ENCODE results near the gene HDAC7.
"Not testable (repeated sequence)": the region's sequence is repeated elsewhere in the genome, so short reads cannot be mapped to it uniquely, and the experiment has no call there.

HDAC7 gene

DNA sequence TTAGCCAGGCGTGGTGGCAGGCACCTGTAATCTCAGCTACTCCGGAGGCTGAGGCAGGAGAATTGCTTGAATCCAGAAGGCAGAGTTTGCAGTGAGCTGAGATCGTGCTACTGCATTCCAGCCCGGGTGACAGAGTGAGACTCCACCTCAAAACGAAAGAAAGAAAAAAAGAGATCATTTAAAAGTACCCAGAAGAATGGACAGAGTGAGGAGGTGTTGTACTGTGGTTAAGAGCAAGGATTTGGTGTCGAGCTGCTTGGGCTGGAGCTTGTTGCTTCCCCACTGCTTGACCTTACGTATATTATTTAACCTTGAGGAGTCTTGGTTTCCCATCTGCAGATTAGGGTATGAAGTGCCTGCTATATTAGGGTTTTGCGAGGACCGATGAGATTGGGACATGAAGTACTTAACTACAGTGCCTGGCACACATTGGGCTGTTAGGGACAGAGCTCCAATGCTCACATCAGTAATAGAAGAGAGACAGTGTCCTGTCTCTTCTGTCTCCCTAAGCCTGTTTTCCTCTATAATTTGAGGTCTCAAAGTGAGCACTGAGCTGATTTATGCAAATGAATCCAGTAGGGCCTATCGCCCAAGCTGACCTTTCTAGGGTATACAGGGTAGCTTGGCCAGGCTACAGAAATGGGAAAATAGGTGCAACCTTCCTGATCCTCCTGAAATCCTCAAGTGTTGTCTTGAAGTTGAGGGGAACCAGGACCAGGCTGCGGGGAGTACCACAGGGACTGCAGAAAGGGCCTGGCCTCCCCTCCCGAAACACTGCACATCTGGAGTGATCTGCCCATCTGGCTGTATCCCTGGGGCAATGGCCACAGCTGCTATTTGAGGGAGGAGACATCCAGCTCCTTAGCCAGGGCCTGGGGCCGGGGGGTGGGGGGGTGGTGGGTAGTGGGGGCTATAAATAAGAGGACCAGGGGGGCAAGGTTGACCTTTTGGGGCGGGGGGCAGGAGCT is 8.6 kb upstream of the HDAC7 start:
- no peak for DNase-seq

DNA sequence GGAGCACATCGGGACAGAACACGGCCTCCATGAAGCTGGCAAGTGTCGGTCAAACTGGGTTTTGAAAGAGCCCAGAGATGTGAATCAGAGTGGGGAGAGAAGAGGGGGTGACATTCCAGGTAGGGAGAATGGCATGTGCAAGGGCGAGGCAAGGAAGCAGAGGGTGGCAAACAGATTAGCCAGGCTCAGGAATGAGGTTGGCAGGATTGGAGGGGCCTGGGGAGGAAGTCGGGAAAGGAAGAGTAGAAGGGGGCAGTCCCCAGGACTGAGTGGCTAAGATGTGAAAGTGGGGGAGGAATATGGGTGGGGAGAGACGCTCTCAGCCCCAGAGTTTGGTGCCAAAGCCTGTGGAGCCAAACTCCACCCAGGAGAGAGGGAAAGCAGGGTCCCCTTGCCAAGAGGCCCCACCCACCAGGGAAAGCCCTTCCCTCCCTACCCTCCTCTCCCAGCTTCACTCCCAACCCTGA is 5.5 kb upstream of the HDAC7 start:
- DNase-seq = no peak

DNA sequence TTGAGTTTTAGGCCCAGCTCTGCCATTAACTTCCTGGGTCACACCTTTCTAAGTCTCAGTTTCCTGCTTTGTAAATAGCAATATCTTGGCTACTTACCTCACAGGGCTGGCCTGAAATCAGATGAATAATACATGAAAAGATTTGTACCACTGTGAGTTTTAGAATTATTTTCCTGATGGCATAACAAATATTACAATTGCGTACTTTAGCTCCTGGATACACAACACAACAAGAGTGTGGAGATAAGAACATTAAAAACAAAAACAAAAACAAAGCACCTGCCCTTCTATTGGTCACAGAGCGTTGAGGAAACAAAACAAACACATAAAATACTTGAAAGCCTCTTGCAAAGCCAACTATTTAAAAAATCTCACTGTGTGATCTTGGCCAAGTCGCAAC is 4.9 kb upstream of the HDAC7 start:
- no peak for DNase-seq

DNA sequence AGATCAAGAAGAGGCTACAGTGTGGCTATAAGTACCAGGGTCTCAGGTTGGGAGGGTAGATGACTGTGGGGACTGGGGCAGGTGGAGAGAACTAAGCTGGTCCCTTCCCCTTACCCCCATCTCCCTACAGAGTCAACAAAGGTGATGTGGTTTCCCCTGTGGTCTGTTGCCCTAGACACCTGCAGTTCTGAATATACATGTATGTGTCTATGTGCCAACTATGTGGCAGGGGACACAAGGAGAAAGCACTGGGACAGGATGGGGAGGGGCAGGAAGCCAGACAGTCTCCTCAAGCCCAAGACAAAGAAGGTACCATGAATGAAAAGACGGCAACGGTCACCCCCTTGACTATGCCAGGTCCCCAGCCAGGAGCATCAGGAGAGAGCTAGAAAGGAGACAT is 4.5 kb upstream of the HDAC7 start:
- DNase-seq = no peak

DNA sequence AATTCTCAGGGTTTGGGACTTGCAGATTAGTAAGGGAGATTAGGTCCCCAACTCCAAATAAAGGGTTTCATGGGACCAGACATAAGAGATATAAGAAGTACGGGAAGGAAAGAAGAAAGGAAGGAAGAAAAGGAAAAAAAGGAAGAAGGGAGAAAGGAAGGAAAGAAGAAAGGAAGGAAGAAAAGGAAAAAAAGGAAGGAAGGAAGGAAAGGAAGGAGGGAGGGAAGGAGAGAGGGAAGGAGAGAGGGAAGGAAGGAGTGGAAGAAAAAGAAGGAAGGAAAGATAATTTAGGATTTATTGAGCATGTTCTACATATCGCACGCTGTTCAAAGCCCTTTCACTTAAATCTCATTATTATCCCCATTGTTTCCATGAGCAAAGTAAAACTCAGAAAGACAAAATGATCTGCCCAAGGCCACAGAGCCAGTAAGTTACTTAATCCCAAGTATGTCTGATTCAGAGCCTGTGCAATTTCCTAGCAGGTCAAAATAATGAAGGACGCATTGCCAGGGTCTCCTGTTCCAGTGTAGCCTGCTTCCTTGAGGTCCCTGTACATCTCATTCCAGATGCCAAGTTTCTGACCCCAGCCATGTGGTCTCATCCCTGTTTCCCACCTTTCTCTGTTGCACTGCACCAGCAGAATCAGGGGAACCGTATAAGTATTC is 3.9 kb upstream of the HDAC7 start:
- no peak for DNase-seq

DNA sequence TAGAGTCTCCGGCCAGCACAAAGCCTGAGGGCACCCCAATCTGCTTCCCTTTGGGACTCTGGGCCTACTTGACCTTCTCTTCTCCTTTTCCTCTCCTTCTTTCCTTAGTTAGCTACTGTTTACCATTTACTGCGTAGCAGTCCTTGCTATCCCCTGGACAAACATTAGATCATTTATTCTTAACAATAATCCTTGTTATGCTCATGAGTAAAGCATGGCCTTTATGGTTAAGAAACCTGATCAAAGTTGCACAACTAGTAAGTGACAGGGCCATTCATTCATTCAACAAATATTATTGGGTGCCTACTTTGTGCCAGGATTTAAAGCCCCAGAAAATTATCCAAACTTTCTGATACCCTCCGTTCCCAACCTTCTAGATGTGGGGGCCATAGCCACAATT is 3.2 kb upstream of the HDAC7 start:
- DNase-seq = no peak

DNA sequence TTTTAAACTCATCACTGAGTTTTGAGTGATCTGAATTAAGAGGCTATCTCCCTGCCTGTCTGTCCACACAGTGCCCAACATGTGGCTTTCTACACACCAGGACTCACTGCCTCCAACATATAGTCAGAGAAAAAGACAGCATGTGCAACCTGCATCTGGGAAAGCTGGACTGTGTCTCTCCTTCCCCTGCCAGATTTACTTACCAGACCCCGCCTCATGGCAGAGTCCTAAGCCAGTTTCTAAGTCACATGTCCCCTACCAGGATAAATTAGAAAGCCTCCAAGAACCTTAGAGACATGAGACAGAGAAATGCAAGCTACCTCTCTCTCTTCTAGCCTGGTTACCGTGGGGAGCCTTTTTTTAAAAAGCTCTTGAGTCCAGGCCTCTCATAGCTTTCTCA is 2.7 kb upstream of the HDAC7 start:
- no peak for DNase-seq

DNA sequence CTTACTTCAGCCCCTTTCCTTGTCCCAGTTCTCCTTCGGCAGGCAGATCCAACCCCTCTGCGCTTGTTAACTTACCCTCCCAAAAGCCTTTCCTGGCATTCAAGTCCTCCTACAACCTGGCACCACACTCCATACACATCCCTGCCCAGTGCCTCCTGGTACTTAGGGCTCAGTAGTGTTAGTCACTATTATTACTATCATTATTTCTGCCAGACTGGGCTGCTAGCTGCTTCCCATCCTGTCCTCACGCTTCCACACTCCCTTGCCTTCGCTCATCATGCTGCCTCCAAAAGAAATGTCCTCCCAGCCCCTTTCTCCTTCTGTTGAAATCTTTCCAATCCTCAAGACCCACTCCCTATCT is 1.6 kb upstream of the HDAC7 start:
- no peak for DNase-seq

DNA sequence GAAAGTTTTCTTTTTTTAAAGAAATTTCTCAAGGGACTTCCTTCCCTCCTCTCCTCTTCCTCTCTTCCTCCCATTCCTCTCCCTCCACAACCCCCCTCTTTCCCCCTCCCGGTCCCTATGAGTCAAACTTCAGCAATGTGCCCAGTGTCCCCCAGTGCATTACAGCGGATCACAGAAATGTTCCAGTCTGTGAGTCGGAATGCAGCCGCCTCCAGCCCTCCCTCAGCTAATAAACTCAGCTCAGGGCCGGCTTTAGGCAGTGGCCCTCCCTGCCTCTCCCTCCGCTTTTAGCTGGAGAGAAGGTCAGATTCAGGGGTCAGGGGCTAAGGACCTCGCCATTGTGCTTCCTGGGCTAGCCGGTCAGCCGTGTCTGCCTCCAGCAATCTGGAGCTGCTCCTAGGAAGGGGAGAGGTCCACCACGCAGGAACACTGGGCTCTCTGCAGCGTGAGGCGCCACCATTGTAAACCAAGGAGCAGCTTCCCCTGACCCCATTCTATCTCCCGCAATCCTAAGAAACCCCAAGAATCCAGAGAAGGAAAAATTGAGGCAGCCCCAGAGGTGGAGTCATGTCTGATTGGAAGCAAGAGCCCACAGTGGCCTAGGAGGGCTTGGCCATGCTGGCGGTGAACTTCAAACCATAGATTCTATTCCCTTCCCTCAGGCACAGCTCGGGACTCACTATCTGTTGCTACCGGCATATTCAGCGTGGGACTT is 1.1 kb upstream of the HDAC7 start:
- DNase-seq = no peak

DNA sequence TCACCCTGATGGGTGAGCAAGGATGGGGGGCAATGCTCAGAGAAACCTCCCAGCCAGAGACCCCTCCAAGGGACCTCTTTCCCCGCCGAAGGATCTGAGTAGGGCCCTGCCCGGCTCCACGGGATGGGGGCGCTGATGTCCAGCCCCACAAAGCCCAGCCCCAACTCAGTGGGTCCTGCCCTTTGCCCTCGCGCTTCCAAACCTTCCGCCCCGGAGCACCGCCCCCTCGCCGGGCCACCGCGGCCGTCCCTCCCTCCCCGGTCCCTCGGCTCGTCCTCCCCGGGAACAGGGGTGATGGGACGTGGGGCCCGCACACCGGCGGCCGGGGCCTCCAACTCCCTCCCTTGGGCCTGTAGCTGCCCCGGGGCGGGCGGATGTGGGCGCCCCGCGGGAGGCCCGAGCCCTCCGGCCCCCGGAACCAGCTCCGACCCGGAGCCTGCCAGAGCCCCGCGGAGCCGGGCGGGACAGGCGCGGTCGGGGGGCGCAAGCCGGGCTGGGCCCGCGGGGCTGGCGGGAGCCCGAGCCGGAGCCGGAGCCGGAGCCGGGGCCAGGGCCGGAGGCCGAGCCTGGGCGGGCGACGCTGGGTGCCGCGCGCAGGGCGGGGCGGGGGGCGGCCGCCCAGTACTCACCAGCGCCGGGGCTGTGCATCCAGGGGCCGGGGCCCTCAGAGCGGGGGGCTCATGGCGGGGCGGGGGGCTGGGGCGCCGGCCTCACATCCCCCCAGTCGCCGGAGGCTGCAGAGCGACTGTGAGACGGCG is 386 bp downstream of the HDAC7 start:
- no peak for DNase-seq

DNA sequence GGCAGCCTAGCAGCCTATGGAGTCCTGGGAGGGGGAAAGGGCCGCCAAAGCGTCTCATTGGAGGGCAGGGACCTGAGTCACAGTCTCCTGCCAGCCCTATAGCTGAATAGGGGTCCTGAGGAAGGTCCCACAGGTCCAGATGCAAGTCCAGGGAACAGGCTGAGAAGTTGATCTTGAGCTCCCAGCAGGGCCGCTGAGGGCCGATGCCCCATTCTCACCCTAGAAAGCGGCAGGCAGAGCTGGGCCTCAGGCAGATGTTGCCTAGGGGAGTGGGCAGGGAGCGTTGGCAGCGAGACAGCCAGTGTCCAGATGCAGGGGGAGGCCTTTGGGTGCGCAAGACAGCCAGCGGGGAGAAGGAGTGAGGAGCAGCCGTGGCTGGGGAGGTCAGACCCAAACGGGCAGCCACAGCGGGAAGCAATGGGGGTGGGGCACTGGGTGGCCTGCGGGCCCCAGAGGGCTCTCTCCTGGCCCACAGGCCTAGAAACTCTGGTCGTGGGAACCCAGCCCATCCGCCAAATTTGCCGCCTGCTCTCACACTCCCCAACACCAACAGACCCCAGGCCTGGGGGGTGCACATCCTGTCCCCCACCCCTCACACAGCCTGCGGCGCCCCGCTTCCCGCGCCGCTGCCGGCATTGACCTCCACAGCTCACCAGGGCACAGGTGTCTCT is 1.1 kb downstream of the HDAC7 start:
- no peak for DNase-seq

DNA sequence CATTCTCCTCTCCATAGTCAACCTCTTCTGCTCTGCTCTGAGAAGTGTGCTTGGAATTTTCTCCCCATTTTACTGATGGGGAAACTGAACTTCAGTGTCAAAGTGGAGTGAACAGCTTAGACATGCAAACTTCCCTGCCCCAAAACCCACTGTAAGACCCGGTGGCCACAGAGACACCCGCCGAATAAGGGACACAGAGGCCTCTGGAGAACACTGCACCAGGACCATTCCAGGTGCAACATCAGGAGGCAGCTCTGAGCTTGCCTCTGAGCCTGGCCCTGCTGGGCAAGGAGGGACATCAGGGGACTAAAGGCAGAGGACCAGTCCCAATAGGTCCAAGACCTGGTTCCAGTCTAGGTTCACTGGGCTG is 1.7 kb downstream of the HDAC7 start:
- DNase-seq = no peak

DNA sequence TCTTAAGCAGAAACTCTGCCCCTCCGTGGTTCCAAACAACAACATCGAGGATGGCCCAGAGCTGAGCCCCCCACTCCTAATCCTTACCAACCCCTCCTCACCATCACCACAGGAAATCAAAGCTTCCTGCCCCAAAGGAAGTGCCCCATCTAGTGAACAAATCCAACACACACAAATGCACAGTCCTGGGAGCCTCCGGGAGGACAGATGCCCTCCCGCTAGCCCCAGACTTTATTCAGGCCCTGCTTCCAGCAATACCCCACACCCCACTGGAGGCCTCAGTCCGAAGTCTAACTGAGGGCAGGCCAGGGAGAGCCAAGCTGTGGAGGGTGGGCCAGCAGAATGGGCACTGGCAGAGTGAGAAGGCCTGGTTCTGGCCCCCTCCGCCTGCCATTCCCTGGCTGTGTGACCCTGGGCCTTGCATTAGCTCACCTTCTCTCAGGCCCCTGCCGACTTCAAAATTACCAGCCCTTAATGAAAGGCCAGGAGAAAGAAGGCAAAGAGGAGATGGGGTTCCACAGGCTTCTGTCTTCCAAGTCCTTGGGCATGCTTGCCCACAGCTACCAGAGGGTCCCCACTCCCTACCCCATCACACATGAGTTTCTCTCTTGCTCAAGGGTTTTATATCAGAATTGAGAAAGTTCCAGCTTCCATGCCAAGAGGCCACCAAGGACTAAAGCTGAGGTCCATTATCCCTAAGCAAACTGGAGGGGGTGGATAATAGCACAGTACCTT is 2.3 kb downstream of the HDAC7 start:
- DNase-seq = no peak

DNA sequence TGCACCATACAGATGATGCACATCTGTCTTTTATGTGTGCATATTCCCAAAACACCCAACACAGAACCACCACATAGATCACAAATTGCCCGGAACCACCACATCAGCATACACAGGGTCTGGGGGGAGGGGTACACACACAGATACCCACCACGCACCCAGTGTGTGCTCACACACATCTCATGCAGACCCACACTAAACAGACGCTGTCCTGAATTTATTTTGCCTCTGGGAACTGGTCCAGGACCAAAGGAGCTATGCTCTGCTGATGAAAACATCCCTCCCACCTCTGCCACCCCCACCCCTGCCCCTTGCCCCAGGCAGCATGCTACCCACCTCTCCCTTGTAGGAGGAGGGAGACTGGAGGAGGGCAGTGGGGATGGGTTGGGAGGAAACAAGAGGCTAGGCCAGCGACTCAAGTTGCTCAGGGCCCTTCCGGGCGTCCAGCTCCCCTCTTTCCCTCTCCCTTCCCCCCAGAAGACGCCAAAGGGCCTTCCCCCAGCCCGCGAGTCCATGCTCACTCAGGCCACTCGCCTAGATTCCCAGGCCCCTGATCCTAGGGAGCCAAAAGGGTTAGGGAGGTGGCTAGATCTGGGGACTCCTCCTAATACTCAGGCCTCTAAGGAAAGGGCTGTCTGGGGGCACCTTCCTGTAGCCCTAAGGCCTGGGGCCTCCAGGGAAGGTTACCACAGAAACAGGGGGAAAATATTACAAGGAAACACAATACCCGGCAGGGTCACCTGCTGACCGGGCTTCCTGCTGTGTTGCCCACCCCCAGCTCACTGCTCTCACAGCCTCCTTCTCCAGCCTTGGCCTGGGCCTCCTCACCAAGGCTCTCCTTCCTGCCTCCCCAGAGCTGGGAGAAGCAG is 3.1 kb downstream of the HDAC7 start:
- DNase-seq = no peak

DNA sequence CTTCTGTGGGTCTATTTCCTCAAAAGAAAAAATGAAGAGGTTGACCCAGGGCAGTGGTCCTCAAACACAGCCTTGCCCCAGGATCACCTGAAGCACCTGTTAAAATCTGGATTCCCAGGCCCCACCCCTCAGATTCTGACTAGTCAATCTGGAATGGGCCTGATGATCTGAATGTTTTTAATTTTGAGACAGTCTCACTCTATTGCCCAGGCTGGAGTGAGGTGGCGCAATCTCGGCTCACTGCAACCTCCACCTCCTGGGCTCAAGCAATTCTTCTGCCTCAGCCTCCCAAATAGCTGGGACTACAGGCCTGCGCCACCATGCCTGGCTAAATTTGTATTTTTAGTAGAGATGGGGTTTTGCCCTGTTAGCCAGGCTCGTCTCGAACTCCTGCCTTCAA is 4.3 kb downstream of the HDAC7 start:
- DNase-seq = not testable (repeated sequence)

DNA sequence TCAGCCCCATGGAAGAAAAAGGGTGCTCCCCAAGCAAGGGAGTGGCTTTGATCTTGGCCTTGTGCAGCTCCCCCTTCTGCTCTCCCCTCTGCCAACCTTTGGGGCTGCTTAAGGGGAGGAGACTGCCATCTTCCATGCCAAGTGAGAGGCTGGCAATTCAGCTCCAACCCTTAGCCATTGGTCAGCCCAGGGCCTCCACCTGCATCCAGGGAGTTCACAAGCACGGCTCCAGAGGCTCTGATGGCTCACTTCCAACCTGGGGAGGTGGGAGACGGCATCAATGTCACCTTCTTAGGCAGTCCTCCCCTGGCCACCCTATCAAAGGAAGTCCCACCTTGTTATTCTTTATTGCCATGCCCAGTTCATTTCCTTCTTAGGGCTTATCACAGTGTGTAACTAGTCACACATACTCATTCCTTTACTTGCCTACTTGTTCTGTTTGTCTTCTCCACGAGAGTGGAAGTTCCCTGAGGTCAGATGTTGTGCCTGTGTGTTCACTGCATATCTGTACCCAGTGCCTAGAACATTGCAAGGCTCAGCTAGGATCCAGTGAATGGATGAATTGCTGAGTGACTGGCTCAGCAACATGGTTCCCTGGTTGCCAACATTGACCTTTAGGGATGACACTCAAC is 5.0 kb downstream of the HDAC7 start:
- no peak for DNase-seq

DNA sequence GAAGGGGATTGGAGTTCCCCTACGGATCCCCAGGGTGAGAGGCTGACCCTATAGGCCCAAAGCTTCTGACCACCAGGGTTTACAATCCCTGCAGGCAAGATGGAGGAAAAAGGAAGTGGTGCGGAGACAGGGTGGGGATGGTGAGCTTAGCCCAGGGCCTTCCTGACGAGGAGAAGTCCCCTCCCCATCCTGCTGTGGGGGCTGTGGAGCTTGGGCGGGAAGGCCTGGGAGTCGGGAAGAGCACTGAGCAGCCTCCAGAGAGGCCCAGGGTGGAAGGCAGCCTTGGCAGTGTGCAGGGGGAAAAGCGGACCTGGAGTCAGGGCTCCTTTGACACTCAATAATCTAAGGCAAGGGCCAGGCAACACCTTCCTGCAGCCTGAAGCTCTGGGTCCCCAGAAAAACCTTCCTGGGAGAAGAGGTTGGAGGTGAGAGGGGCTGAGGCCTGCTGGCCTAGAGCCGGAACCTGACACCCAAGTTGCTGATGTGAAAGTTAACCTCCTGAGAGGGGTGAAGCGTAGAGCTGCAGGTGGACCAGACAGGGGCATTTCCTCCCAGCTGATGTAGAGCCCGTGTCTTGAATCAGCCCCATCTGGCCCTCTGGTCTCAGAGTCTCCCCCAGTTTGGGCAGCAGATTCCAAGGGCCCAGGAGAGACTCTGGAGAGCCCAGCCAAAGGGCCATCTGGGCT is 6.0 kb downstream of the HDAC7 start:
- DNase-seq = no peak

DNA sequence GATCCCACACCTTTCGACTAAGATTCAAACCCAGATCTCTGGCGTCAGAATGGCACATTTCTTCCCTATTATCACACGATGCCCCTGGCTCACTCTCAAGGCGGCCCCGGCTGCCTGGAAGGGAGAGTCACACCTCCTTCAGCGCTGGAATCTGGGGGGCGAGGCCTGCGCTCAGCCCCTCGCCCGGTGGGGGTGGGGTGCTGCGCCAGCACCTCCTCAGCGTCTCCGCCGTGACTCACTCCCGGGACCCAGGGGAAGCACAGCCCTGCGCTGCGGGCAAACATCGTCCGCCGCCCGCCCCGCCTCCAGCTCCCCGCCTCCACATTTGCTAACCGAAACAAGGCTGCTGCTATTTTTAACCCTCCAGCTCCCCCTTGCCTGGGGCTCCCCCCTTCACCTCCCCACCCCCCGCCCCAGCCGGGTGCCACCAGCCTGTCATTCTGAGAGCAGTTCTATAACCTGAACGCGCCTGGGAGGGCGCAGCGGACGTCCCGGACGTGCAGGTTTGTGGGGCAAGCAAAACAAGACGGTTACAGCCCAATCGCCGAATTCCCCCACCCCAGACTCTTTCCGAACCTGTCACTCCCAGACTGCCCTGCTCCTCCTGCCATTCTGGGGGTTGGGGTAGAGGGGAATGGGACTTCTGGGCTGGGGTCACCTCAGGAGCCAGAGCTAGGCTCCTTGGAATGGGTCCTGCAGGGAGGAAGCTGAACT is 6.7 kb downstream of the HDAC7 start:
- DNase-seq = no peak
